Subcutaneous adipose tissue (tissue), 4 donors: Measurements from ENCODE around the gene ELAVL3. TPM values are rescaled to one million over a fixed set of nuclear protein-coding genes. Genes with fewer than 3 reads are reported as not detected.

Experiments used
- small RNA-seq: library from RNA; depleted of rRNA; stranded (forward); fragments of <200 nt; gene quantifications from one replicate; pipeline ENCODE3, GENCODE V24; 2016
- total RNA-seq, 4 donors: library from RNA; depleted of rRNA; stranded (reverse); fragments of >200 nt; gene quantifications; one replicate each; pipeline ENCODE4 v1.1.0, GENCODE V29; 2016
- TF ChIP-seq, protein P1 (sequence below): fragments of 450-650 bp; IDR thresholded peaks from one replicate; pipeline ENCODE4 v1.5.1; 2016; ENCODE audit warnings: low read depth, mild to moderate bottlenecking, control low read depth, antibody characterized with exemption, moderate library complexity

ELAVL3 gene
- total RNA-seq, 4 donors from 2014 or later: not detected

DNA sequence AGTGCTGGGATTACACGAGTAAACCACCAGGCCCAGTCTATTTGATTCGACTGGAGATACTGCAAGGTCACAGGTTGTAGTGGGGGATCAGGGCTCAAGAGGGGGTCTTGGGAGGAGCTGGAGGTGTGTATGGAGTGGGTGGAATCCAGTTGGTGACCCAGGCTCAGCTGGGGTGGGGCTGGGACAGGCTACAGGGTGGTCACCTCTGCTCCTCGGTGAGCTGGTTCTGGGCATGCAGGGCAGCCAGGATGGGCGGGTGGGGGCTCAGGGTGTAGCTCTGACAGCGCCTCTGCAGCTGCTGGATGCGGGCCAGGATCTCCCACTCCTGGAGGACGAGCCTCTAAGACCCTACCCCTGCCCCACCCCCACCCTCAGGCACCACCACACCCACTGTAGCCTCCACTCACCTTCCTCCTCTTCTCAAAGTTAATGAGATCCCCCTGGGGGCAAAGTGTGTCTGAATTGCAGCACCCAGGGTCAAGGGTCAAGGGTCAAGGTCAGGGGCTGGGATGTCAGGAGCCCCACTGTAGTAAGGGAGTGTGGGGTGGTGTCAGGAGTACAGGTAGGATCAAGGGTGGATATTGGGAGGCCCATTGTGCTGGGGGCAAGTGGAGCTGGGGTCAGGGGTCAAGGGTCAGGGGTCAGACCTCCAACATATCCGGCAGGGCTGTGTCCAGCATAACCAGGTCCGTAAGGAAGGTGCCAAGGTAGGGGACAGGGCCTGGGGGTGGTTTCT is 78.9 kb downstream of the ELAVL3 start:
- TF ChIP-seq, protein P1, sequence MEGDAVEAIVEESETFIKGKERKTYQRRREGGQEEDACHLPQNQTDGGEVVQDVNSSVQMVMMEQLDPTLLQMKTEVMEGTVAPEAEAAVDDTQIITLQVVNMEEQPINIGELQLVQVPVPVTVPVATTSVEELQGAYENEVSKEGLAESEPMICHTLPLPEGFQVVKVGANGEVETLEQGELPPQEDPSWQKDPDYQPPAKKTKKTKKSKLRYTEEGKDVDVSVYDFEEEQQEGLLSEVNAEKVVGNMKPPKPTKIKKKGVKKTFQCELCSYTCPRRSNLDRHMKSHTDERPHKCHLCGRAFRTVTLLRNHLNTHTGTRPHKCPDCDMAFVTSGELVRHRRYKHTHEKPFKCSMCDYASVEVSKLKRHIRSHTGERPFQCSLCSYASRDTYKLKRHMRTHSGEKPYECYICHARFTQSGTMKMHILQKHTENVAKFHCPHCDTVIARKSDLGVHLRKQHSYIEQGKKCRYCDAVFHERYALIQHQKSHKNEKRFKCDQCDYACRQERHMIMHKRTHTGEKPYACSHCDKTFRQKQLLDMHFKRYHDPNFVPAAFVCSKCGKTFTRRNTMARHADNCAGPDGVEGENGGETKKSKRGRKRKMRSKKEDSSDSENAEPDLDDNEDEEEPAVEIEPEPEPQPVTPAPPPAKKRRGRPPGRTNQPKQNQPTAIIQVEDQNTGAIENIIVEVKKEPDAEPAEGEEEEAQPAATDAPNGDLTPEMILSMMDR: no peak

Small RNA genes within 50 kb of the gene (small RNA-seq; reads per million reads assigned to genes)
- not detected for gene MIR7974
- gene RF00019: 0.49 reads per million
- not detected for gene RN7SL833P

Other genes starting within 250 kb of the ELAVL3 start
- gene ANGPTL8, start 241.4 kb downstream of the ELAVL3 start, total RNA-seq: 10 to 100 TPM in 2 of 4 donors, 1 to 10 TPM in 2; 1.9 to 27.7 (median 14.8) TPM
- 100 to 1,000 TPM in 1 of 4 donors, 10 to 100 TPM in 3; 28.4 to 149 (median 40.6) TPM for gene DOCK6, start 218.5 kb downstream of the ELAVL3 start, total RNA-seq
- not detected for gene TSPAN16, start 184.9 kb downstream of the ELAVL3 start, total RNA-seq
- gene RAB3D, start 141.4 kb downstream of the ELAVL3 start, total RNA-seq: 10 to 100 TPM in 3 of 4 donors, 1 to 10 TPM in 1; 8.0 to 13.4 (median 11.5) TPM
- 100 to 1,000 TPM; 154 to 170 (median 160) TPM for gene TMEM205, start 134.8 kb downstream of the ELAVL3 start, total RNA-seq
- gene CCDC159, start 134.5 kb downstream of the ELAVL3 start, total RNA-seq: 10 to 100 TPM in 3 of 4 donors, 1 to 10 TPM in 1; 4.6 to 33.2 (median 15.7) TPM
- 10 to 100 TPM in 2 of 4 donors, 1 to 10 TPM in 2; 4.2 to 19.6 (median 9.3) TPM for gene PLPPR2, start 125.6 kb downstream of the ELAVL3 start, total RNA-seq
- 1 to 10 TPM in 2 of 4 donors, under 1 TPM in 1, not detected in 1; 0.66 to 3.0 (median 1.0) TPM for gene SWSAP1, start 106.4 kb downstream of the ELAVL3 start, total RNA-seq
- 1 to 10 TPM; 1.5 to 8.1 (median 5.0) TPM for gene EPOR, start 96.7 kb downstream of the ELAVL3 start, total RNA-seq
- gene RGL3, start 61.7 kb downstream of the ELAVL3 start, total RNA-seq: 10 to 100 TPM in 1 of 4 donors, 1 to 10 TPM in 3; 4.7 to 17.5 (median 6.1) TPM
- under 1 TPM in 2 of 4 donors, not detected in 2; 0.17 to 0.33 TPM for gene ODAD3, start 45.9 kb downstream of the ELAVL3 start, total RNA-seq
- gene PRKCSH, start 45.4 kb downstream of the ELAVL3 start, total RNA-seq: 100 to 1,000 TPM in 1 of 4 donors, 10 to 100 TPM in 3; 45.0 to 109 (median 76.1) TPM
- gene ZNF653, start 24.8 kb upstream of the ELAVL3 start, total RNA-seq: 1 to 10 TPM in 3 of 4 donors, under 1 TPM in 1; 0.98 to 4.7 (median 3.4) TPM
- 10 to 100 TPM; 25.3 to 47.6 (median 35.7) TPM for gene ECSIT, start 48.1 kb upstream of the ELAVL3 start, total RNA-seq
- 1 to 10 TPM; 2.7 to 9.3 (median 5.2) TPM for gene CNN1, start 57.8 kb upstream of the ELAVL3 start, total RNA-seq
- 10 to 100 TPM; 19.9 to 29.2 (median 27.4) TPM for gene ELOF1, start 78.2 kb upstream of the ELAVL3 start, total RNA-seq
- gene ACP5, start 96.6 kb upstream of the ELAVL3 start, total RNA-seq: 100 to 1,000 TPM in 1 of 4 donors, 10 to 100 TPM in 3; 38.2 to 474 (median 69.0) TPM
- 10 to 100 TPM in 3 of 4 donors, 1 to 10 TPM in 1; 6.2 to 10.8 (median 10.4) TPM for gene ZNF627, start 116.4 kb upstream of the ELAVL3 start, total RNA-seq